ENCODE measurements around the gene ARMC12.

DNA sequence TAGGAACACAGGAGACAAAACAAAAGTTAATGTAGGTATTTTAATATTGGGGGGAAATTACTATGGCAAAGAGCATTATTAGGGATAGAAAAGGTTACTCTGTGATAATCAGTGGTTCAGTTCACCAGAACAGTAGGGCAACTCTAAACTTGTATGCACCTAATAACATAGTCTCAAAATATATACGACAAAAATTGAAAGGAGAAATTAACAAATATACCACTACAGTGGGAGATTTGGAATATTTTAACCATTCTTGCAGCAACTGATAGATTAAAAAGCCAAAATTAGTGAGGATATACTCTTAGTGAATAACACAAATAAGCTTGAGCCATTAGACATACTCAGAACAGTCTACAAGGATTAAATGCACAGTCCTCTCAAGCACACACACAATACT is 11.0 kb downstream of the ARMC12 start:
- TF ChIP-seq POLR2A (IDR thresholded peaks at IDR 0.05; ENCODE audit: low read depth, low read length) (no peak), POLR2AphosphoS5 (IDR thresholded peaks at IDR 0.05; ENCODE audit: insufficient read depth, low read depth, low read length) (no peak), GATA2 (IDR thresholded peaks at IDR 0.05; ENCODE audit: insufficient read depth, insufficient read length, low read depth, low read length) (no peak), EZH2 (IDR thresholded peaks at IDR 0.05; ENCODE audit: borderline replicate concordance, low read depth, low read length, severe bottlenecking) (no peak), JUN (IDR thresholded peaks at IDR 0.05; ENCODE audit: borderline replicate concordance, insufficient read depth, insufficient read length, low read depth) (no peak), MYC (IDR thresholded peaks at IDR 0.05; ENCODE audit: low read depth, low read length) (no peak), FOS (IDR thresholded peaks at IDR 0.05; ENCODE audit: borderline replicate concordance, insufficient read depth, low read length) (no peak)
- TF ChIP-seq, protein P1, sequence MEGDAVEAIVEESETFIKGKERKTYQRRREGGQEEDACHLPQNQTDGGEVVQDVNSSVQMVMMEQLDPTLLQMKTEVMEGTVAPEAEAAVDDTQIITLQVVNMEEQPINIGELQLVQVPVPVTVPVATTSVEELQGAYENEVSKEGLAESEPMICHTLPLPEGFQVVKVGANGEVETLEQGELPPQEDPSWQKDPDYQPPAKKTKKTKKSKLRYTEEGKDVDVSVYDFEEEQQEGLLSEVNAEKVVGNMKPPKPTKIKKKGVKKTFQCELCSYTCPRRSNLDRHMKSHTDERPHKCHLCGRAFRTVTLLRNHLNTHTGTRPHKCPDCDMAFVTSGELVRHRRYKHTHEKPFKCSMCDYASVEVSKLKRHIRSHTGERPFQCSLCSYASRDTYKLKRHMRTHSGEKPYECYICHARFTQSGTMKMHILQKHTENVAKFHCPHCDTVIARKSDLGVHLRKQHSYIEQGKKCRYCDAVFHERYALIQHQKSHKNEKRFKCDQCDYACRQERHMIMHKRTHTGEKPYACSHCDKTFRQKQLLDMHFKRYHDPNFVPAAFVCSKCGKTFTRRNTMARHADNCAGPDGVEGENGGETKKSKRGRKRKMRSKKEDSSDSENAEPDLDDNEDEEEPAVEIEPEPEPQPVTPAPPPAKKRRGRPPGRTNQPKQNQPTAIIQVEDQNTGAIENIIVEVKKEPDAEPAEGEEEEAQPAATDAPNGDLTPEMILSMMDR (IDR thresholded peaks at IDR 0.05; ENCODE audit: extremely low read depth in 1 of 2, insufficient read depth in 1 of 2, low read depth in 1 of 2, low read length in 2 of 2) = no peak

All from endothelial cell of umbilical vein (primary cell).